Left ventricle myocardium inferior (tissue), 1 donor: Measurements from ENCODE around the gene SETBP1. TPM values are rescaled to one million over a fixed set of nuclear protein-coding genes. Genes with fewer than 3 reads are reported as not detected.

ENCODE experiments used
- DNase-seq: peaks from one replicate; pipeline ENCODE4 v3.0.0-alpha.2; 2020
- H3K27ac ChIP-seq: fragments of 200-600 bp; replicated peaks from 2 replicates; pipeline ENCODE4 v1.8.0; 2021
- H3K27me3 ChIP-seq: fragments of 200-600 bp; 2 replicates; pipeline ENCODE4 v1.8.0; 2021; ENCODE audit warnings: low read depth
- H3K36me3 ChIP-seq: fragments of 200-600 bp; 2 replicates; pipeline ENCODE4 v1.8.0; 2021
- H3K4me1 ChIP-seq: fragments of 200-600 bp; 2 replicates; pipeline ENCODE4 v1.8.0; 2021
- H3K4me3 ChIP-seq: fragments of 200-600 bp; 2 replicates; pipeline ENCODE4 v1.8.0; 2021; ENCODE audit warnings: mild to moderate bottlenecking, moderate library complexity
- H3K9me3 ChIP-seq: fragments of 200-600 bp; replicated peaks from 2 replicates; pipeline ENCODE4 v1.8.0; 2021
- intact Hi-C: fragments of 100-400 bp; cut with micrococcal nuclease; formaldehyde crosslinking; loops from one replicate; pipeline ENCODE4 v1.11.0; 2022
- total RNA-seq: library from RNA; stranded (reverse); fragmentation: NEBNext Ultra II Directional; extraction: Animal tissue kit (Norgen Biotek cat#: 25700); gene quantifications from one replicate; pipeline ENCODE4 v1.2.1, GENCODE V29; 2021
- TF ChIP-seq, protein P1 (sequence below): fragments of 200-600 bp; IDR thresholded peaks from 2 replicates; pipeline ENCODE4 v1.8.0; 2021; ENCODE audit warnings: antibody characterized with exemption, mild to moderate bottlenecking, borderline replicate concordance
- donor health status: DM: no; HTN: yes; CAD: no; lungs with severe emphysema.

SETBP1 gene
- total RNA-seq, 1 donor from 2014 or later, result 10.3 TPM

DNA sequence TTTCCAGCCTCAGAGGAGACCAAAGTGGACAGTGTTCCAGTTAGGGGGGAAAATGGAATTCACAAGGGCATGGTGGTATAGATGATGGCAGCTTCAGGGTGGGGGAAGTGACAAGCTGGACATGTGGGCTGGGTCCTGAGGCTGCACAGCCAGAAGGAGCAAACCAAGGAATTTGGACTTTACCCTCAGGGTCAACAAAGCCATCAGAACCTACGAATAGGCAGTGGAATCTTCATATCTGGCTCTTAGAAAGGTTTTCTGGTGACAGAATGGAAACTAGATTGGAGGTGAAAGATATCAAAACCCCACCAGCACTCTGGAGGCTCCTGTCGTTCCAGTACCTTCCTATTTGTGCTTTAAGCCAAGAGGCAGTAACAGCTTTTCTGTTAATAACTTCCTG lies 127.1 kb downstream of the SETBP1 start:
- TF ChIP-seq, protein P1, sequence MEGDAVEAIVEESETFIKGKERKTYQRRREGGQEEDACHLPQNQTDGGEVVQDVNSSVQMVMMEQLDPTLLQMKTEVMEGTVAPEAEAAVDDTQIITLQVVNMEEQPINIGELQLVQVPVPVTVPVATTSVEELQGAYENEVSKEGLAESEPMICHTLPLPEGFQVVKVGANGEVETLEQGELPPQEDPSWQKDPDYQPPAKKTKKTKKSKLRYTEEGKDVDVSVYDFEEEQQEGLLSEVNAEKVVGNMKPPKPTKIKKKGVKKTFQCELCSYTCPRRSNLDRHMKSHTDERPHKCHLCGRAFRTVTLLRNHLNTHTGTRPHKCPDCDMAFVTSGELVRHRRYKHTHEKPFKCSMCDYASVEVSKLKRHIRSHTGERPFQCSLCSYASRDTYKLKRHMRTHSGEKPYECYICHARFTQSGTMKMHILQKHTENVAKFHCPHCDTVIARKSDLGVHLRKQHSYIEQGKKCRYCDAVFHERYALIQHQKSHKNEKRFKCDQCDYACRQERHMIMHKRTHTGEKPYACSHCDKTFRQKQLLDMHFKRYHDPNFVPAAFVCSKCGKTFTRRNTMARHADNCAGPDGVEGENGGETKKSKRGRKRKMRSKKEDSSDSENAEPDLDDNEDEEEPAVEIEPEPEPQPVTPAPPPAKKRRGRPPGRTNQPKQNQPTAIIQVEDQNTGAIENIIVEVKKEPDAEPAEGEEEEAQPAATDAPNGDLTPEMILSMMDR, result no peak
- no peak overlapping the region for H3K27ac ChIP-seq
- H3K36me3 ChIP-seq, result no peaks in the 10 kb centered on the region
- no peaks in the 10 kb centered on the region for H3K9me3 ChIP-seq
- H3K27me3 ChIP-seq, result no peaks in the 10 kb centered on the region
- H3K4me1 ChIP-seq, result peaks cover 12% of the 10 kb centered on the region
- DNase-seq, result no peak
- intact Hi-C loops, result no loop called here
- no peak overlapping the region for H3K4me3 ChIP-seq

- Histone ChIP-seq H3K36me3 (no peaks in the 10 kb centered on the region), H3K9me3 (no peaks in the 10 kb centered on the region), H3K27me3 (no peaks in the 10 kb centered on the region), H3K27ac (no peak overlapping the region), H3K4me3 (no peak overlapping the region), H3K4me1 (no peaks in the 10 kb centered on the region)
- intact Hi-C loops, result no loop called here
- TF ChIP-seq, protein P1, result no peak
- no peak for DNase-seq
Measured at GRCh38 chr18:44811572-44812125, 131.0 kb downstream of the SETBP1 start.

GRCh38 chr18:44812426-44812825 lies 131.7 kb downstream of the SETBP1 start:
- H3K27me3 ChIP-seq, result no peaks in the 10 kb centered on the region
- H3K9me3 ChIP-seq, result no peaks in the 10 kb centered on the region
- no peaks in the 10 kb centered on the region for H3K4me1 ChIP-seq
- DNase-seq, result no peak
- TF ChIP-seq, protein P1, result no peak
- intact Hi-C loops, result no loop called here
- H3K4me3 ChIP-seq, result no peak overlapping the region
- H3K27ac ChIP-seq, result no peak overlapping the region
- H3K36me3 ChIP-seq, result no peaks in the 10 kb centered on the region

DNA sequence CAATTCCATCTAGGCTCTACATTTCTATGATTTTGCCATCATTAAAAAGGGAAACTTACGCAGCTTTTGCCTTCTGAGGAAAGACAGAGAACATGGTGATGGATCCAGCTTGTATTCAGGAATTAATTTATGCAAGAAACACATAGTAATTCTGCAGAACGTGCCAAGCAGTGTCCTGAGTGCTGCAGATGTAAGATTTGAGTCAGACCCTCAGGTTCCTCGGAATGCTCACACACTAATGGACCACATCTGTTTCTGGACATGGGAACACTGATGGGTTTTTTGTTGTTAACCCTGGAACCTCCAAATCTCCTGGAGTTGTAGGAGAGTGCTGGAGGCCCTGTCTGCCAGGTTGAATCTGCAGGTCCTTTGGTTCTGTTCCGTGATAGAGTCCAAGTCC lies 132.9 kb downstream of the SETBP1 start:
- no peak overlapping the region for H3K4me3 ChIP-seq
- H3K4me1 ChIP-seq, result peaks cover 5% of the 10 kb centered on the region
- TF ChIP-seq, protein P1, result no peak
- no peak overlapping the region for H3K27ac ChIP-seq
- no peaks in the 10 kb centered on the region for H3K9me3 ChIP-seq
- intact Hi-C loops, result no loop called here
- no peaks in the 10 kb centered on the region for H3K36me3 ChIP-seq
- no peak for DNase-seq
- no peaks in the 10 kb centered on the region for H3K27me3 ChIP-seq

- intact Hi-C loops, result no loop called here
- TF ChIP-seq, protein P1, result no peak
- H3K4me1 ChIP-seq, result peaks cover 15% of the 10 kb centered on the region
Measured at GRCh38 chr18:44815108-44815507, 134.4 kb downstream of the SETBP1 start.

GRCh38 chr18:44816050-44816449 lies 135.4 kb downstream of the SETBP1 start:
- H3K27ac ChIP-seq, result no peak overlapping the region
- H3K4me1 ChIP-seq, result peaks cover 20% of the 10 kb centered on the region
- intact Hi-C loops, result no loop called here
- H3K4me3 ChIP-seq, result no peak overlapping the region
- TF ChIP-seq, protein P1, result no peak
- H3K36me3 ChIP-seq, result no peaks in the 10 kb centered on the region
- H3K27me3 ChIP-seq, result no peaks in the 10 kb centered on the region
- H3K9me3 ChIP-seq, result no peaks in the 10 kb centered on the region
- DNase-seq, result no peak

More at GRCh38 chr18:44815108-44815507, 134.4 kb downstream of the SETBP1 start:
- no peaks in the 10 kb centered on the region for H3K36me3 ChIP-seq
- no peaks in the 10 kb centered on the region for H3K27me3 ChIP-seq
- no peak for DNase-seq
- no peak overlapping the region for H3K4me3 ChIP-seq
- no peak overlapping the region for H3K27ac ChIP-seq
- no peaks in the 10 kb centered on the region for H3K9me3 ChIP-seq
